ENCODE data around the gene TGM2.

DNA sequence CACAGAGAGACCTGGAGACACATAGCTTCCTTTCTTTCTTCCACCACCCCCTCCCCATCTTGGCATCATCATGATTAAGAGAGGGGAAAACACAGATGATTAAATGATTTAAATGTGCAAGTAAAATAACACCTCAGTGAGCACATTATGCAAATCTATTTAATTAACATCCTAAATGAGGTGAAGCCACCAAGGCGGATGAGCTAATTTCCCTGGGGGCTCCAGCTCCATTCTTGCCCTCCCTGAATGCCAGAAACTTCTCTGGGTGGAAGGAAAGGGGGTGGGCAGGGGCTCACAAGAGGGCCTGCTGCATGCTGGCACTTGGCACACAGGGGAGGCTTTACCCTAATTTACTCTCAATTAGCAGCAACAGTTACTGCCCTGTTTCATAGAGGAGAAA, 32.5 kb upstream of the TGM2 start:
- TF ChIP-seq, protein P1, sequence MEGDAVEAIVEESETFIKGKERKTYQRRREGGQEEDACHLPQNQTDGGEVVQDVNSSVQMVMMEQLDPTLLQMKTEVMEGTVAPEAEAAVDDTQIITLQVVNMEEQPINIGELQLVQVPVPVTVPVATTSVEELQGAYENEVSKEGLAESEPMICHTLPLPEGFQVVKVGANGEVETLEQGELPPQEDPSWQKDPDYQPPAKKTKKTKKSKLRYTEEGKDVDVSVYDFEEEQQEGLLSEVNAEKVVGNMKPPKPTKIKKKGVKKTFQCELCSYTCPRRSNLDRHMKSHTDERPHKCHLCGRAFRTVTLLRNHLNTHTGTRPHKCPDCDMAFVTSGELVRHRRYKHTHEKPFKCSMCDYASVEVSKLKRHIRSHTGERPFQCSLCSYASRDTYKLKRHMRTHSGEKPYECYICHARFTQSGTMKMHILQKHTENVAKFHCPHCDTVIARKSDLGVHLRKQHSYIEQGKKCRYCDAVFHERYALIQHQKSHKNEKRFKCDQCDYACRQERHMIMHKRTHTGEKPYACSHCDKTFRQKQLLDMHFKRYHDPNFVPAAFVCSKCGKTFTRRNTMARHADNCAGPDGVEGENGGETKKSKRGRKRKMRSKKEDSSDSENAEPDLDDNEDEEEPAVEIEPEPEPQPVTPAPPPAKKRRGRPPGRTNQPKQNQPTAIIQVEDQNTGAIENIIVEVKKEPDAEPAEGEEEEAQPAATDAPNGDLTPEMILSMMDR (IDR thresholded peaks at IDR 0.05) = no peak
- TF ChIP-seq POLR2A (IDR thresholded peaks at IDR 0.05) = no peak
